ENCODE data around the gene OSM. TPM values are rescaled to one million over a fixed set of nuclear protein-coding genes. Genes with fewer than 3 reads are reported as not detected.

Gene OSM
- total RNA-seq, 4 donors from 2014 or later: 0.57 to 8.3 TPM; not detected in 2

DNA sequence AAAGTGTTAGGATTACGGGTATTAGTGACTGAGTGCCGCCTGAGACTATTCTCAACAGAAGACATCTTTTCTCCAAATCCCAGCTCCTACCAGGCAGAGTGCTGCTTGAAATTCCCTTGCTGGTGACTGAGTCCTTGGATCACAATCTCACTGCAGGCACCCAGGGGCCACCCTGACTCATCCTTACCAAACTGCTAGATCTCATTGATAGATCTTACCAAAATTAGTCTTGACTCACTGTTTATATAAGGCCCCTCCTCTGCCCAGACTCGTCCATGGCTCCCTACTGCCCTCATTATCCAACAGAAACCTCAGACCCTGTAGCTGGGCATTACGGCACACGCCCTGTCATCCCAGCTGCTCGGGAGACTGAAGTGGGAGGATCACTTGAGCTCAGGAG is 45.4 kb upstream of the OSM start:
- Histone ChIP-seq H3K27ac (replicated peaks in 1 of 4) (peak overlapping the region; percentile 86 to 93 (median 86)), H3K4me3 (no peak overlapping the region), H3K27me3 (no peaks in the 10 kb centered on the region), H3K4me1 (peaks cover 89 to 100% (median 99%) of the 10 kb centered on the region in 4 donors), H3K9me3 (no peaks in the 10 kb centered on the region), H3K36me3 (peaks cover 0 to 10% (median 5%) of the 10 kb centered on the region in 4 donors)
- no peak for DNase-seq (ENCODE audit: extremely low spot score)
- intact Hi-C loops (cut with DNase I): no loop called here
- TF ChIP-seq EP300 (IDR thresholded peaks at IDR 0.05) (no peak), POLR2AphosphoS5 (IDR thresholded peaks at IDR 0.05) (peak in 1 of 2 donors; percentile 4)
- WGBS: 77% methylated on average over 6 of the region's 6 CpGs

DNA sequence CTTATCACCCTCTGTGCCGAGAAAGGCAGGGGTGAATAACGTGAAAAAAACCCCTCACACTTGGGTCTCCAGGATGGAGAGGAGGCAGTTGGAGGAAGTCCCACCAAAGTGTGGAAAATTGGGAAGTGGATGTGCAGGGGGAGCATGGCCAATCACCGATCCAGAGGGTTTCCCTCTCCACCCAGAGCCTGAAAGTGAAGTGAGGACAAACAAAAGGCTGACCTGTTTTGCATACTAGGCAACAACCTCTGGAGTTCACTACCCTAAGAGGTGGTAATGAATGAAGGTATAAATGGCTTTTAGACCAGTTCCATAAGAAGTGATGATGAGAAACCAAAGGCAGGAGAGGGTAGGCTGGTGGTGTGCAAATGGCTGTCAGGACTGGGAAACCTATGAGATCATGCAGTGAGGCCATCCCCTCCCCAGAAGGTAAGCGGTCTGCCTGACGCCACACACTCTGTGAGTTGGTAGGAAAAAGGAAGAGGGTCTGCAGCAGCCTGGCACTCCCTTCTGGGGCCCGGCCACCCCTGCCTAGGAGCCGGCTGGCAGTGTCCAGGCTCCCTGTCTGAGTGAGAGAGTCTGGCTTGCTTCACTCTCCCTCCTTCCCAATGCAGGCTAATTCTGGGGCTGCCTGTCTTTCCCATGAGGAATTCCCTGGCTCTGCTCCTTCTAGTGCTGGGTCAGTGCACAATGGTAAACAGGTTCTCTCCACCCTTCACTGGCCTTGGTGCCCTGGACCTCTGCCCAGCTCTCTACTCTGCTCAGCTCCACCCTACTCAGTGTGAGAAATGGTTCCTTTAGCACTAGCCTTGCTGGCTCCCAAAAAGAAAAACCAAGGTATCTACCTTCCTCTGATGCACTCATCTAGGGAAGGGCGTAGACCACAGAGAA is 44.5 kb upstream of the OSM start:
- H3K9me3 ChIP-seq: no peaks in the 10 kb centered on the region
- peaks cover 0 to 6% (median 4%) of the 10 kb centered on the region in 4 donors for H3K36me3 ChIP-seq
- intact Hi-C loops (cut with DNase I): no loop called here
- H3K27me3 ChIP-seq: no peaks in the 10 kb centered on the region
- DNase-seq (ENCODE audit: extremely low spot score): peak; percentile 93
- H3K4me1 ChIP-seq: peaks cover 90 to 100% (median 99%) of the 10 kb centered on the region in 4 donors
- WGBS: 35% methylated on average over 8 of the region's 8 CpGs
- TF ChIP-seq, protein P1, sequence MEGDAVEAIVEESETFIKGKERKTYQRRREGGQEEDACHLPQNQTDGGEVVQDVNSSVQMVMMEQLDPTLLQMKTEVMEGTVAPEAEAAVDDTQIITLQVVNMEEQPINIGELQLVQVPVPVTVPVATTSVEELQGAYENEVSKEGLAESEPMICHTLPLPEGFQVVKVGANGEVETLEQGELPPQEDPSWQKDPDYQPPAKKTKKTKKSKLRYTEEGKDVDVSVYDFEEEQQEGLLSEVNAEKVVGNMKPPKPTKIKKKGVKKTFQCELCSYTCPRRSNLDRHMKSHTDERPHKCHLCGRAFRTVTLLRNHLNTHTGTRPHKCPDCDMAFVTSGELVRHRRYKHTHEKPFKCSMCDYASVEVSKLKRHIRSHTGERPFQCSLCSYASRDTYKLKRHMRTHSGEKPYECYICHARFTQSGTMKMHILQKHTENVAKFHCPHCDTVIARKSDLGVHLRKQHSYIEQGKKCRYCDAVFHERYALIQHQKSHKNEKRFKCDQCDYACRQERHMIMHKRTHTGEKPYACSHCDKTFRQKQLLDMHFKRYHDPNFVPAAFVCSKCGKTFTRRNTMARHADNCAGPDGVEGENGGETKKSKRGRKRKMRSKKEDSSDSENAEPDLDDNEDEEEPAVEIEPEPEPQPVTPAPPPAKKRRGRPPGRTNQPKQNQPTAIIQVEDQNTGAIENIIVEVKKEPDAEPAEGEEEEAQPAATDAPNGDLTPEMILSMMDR (IDR thresholded peaks at IDR 0.05): no peak
- peak; percentile 81 to 84 for TF ChIP-seq POLR2AphosphoS5 (IDR thresholded peaks at IDR 0.05)
- peak overlapping the region; percentile 86 to 93 (median 86) for H3K27ac ChIP-seq (replicated peaks in 1 of 4)
- peak overlapping the region; percentile 16 to 26 (median 22) for H3K4me3 ChIP-seq

DNA sequence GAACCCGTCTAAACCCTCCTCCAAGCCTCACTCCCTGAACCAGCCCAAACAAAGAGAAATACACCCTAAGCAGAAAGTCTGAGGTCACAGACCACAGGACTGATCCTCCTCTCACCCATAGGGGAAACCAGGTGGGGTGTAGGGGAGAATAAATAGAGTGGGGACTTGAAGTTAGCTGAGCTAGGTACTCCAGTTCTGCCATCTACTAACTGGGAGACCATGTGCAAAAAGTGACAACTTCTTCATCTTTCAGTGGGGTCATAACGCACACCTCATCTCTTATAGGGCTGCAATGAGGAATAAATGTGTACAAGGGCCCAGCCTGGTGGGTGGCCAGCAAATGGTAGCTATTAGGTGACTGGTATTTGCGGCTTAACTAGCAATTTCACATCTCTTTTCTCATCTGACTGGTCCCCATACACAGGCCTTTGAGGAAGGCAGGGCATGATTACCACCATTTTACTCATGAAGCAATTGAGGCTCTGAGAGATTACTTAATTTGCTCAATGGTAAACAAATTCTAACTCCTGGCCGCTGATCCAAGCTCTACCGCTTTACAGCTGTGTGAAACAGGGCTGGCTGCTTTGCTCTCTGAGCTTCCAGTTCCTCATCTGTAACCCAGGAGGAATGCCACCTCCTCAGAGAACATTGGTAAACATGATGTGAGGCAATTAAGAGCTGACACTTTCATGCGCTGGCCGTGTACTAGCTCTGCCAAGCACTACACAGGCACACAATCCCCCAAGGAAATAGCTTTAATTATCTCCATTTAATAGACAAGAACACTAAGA is 43.5 kb upstream of the OSM start:
- TF ChIP-seq EP300 (IDR thresholded peaks at IDR 0.05) (no peak), POLR2AphosphoS5 (IDR thresholded peaks at IDR 0.05) (peak; percentile 50 to 72), POLR2A (IDR thresholded peaks at IDR 0.05; ENCODE audit: low read depth) (no peak)
- TF ChIP-seq, protein P1 (IDR thresholded peaks at IDR 0.05): no peak
- no peak for DNase-seq (ENCODE audit: extremely low spot score)
- no peaks in the 10 kb centered on the region for H3K9me3 ChIP-seq
- peaks cover 92 to 100% (median 99%) of the 10 kb centered on the region in 4 donors for H3K4me1 ChIP-seq
- 44% methylated on average over 7 of the region's 7 CpGs for WGBS
- intact Hi-C loops (cut with DNase I): no loop called here
- peaks cover 0 to 4% (median 0%) of the 10 kb centered on the region in 4 donors for H3K36me3 ChIP-seq
- no peaks in the 10 kb centered on the region for H3K27me3 ChIP-seq
- no peak overlapping the region for H3K4me3 ChIP-seq
- peak overlapping the region; percentile 86 to 93 (median 86) for H3K27ac ChIP-seq (replicated peaks in 1 of 4)

DNA sequence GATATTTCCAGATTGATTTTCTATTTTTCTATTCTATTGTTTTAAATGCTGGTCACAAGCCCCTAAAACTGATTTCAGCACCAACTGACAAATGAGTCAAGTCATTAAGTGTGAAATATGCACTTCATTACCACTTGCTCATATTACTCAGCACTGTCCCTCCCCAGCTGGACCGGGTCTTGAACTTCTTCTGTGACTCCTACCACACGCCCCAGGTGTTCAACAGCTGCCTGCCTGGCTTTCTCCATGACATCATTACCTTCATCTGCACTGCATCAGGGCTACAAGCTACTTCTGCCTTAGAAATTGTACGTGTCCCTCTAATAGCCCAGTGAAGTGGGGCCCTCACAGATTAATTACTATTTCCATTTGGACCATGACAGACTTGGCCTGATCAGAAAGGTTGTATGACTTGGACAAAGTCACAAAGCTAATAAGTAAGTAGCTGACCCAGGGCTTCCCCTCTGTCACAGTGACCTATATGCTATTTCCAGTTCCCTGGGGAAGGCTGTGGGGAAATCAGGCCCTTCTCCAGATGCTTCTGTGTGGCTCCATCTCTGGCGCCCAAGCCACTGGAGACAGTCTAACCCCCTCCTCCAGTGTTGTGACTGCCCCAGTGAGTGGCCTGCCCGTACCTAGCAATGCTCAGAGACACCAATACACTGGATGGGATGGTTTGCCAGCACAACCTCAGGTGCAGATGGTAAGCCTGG is 42.0 kb upstream of the OSM start:
- WGBS: 56% methylated on average over 3 of the region's 5 CpGs
- intact Hi-C loops (cut with DNase I): no loop called here
- DNase-seq (ENCODE audit: extremely low spot score): no peak

More for the DNA sequence above, 42.0 kb upstream of the OSM start:
- Histone ChIP-seq H3K36me3 (peaks cover 0 to 5% (median 2%) of the 10 kb centered on the region in 4 donors), H3K9me3 (no peaks in the 10 kb centered on the region), H3K27me3 (no peaks in the 10 kb centered on the region), H3K27ac (replicated peaks in 1 of 4) (peak overlapping the region; percentile 76 to 93 (median 87)), H3K4me3 (no peak overlapping the region), H3K4me1 (peaks cover 96 to 100% (median 99%) of the 10 kb centered on the region in 4 donors)
- TF ChIP-seq POLR2A (IDR thresholded peaks at IDR 0.05; ENCODE audit: low read depth) (no peak), EP300 (IDR thresholded peaks at IDR 0.05) (no peak), POLR2AphosphoS5 (IDR thresholded peaks at IDR 0.05) (no peak)
- TF ChIP-seq, protein P1 (IDR thresholded peaks at IDR 0.05): no peak
